ENCODE measurements around the gene MRPS12. TPM values are rescaled to one million over a fixed set of nuclear protein-coding genes. Genes with fewer than 3 reads are reported as not detected.

MRPS12 gene
- polyA plus RNA-seq, 2 of the 4 experiments (the other 2 are of a cell fraction) = 92.8 to 217 TPM

DNA sequence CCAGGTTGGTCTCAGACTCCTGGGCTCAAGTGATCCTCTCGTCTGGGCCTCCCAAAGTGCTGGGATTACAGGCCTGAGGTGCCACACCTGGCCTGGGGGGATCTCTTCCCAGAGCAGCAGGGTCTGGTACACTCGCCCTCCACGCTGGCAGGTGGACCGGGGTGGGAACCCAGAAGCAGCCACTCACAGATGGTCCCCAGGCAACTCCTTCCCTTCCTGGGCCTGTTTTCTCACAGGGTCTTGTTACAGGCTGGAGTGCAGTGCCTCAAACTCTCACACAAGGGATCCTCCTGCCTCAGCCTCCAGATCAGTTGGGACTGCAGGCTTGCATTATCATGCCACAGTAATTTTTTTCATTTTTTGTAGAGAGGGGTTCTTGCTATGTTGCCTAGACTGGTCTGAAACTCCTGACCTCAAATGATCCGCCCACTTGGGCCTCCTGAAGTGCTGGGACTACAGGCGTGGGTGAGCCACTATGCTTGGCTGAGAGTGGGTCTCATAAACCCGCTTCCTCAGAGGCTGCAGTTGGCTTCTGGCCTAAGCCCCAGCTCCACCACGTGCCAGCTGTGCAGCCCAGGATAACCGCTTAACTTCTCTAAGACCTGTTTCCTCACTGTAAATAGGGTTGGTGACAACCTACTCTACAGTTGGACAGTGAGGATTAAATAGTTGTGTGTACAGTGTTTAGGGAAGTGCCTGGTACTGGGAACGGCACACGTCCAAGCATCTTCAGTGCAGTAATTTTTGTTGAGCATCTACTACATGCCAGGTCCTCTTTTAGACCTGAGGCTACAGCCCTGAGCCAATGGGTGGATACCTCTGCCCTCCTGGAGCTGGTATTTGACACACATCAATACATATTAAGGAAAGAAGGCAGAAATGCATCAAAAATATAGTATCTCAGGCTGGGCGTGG lies 17.9 kb upstream of the MRPS12 start:
- FAIRE-seq (peak; percentile 90), ATAC-seq (peak; percentile 1 to 3; a peak in 3 of 6 replicates)
- CTCF ChIA-PET = interaction anchor here (0.7 to 5.7 kb wide), 14 partner anchors 9 to 679 kb away, joined by 3 to 56 read pairs (median 4); partner anchors contain the start of genes FAM98C, FBXO17, MRPS12 and NFKBIB

DNA sequence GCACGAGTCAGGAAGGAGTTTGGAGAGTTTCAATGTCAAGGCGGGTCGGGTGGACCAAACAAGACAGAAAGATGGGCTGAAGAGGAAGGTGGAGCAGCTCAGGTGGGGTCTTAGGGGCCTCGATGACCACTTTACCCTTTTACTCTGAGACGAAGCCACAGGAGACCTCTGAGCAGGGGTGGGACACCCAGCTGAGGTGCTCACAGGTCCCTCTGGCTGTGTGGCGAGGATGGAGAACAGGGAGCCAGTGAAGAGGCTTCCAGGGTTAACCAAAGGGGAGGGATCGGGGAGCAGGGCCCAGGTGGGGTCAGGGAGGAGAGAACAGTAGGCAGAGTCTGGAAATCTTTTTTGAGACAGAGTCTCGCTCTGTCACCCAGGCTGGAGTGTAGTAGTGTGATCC lies 16.8 kb upstream of the MRPS12 start:
- no peak for DNase-seq (ENCODE audit: low read depth in 1 of 2, low spot score in 1 of 2)
- CTCF ChIA-PET = interaction anchor here (0.6 to 5.7 kb wide), 18 partner anchors 8 to 511 kb away, joined by 3 to 56 read pairs (median 5); partner anchors contain the start of genes FAM98C, FBXO17, MRPS12 and NFKBIB
- Histone ChIP-seq H3K4me2 (no peak overlapping the region), H3K4me3 (no peak overlapping the region), H3K27ac (no peak overlapping the region), H3K9me3 (no peaks in the 10 kb centered on the region), H3K4me1 (0 out of 3 replicates have a peak, but pooled peaks cover 5% of the 10 kb centered on the region)
- POLR2A ChIA-PET = interaction anchor here (0.5 to 1.2 kb wide), 3 partner anchors 17 to 233 kb away, joined by 3 to 9 read pairs (median 3); partner anchors contain the start of genes MRPS12 and SARS2
- WGBS (ENCODE audit: missing lambda C conversion rate) = 88% methylated on average over 8 of the region's 8 CpGs
- ATAC-seq = no peak
- FAIRE-seq = no peak
- TF ChIP-seq NPAS2 (CRISPR knock-in tag; IDR thresholded peaks at IDR 0.05; ENCODE audit: borderline replicate concordance) (no peak), EHF (CRISPR knock-in tag; IDR thresholded peaks at IDR 0.05) (no peak), PBX3 (IDR thresholded peaks at IDR 0.05) (0 out of 2 replicates have a peak, but pooled peaks have one; percentile 35)

More for the DNA sequence above, 17.9 kb upstream of the MRPS12 start:
- Histone ChIP-seq H3K4me1 (0 out of 3 replicates have a peak, but pooled peaks cover 2% of the 10 kb centered on the region), H3K4me2 (no peak overlapping the region), H3K27ac (no peak overlapping the region), H3K9me3 (no peaks in the 10 kb centered on the region; the same call in 2 of the 3 replicates), H3K4me3 (no peak overlapping the region)
- 86% methylated on average over 12 of the region's 12 CpGs for WGBS (ENCODE audit: missing lambda C conversion rate)
- 0 out of 2 replicates have a peak, but pooled peaks have one; percentile 11 for TF ChIP-seq GATA3 (IDR thresholded peaks at IDR 0.05; ENCODE audit: borderline replicate concordance)
- TF ChIP-seq MAX (IDR thresholded peaks at IDR 0.05) = no peak
- POLR2A ChIA-PET = interaction anchor here (1.2 to 2.0 kb wide), 3 partner anchors 13 to 18 kb away, joined by 3 to 9 read pairs (median 9); partner anchors contain the start of genes MRPS12, NFKBIB, SARS2 and SIRT2
- no peak for DNase-seq (ENCODE audit: low read depth in 1 of 2, low spot score in 1 of 2)

GRCh38 chr19:38915329-38916321 lies 15.1 kb upstream of the MRPS12 start:
- CTCF ChIA-PET = interaction anchor here (0.5 to 5.7 kb wide), 22 partner anchors 8 to 513 kb away, joined by 3 to 56 read pairs (median 4); partner anchors contain the start of genes FAM98C, FBXO17, MRPS12 and NFKBIB
- Histone ChIP-seq H3K4me3 (no peak overlapping the region), H3K4me2 (no peak overlapping the region), H3K9me3 (no peaks in the 10 kb centered on the region), H3K27ac (no peak overlapping the region), H3K4me1 (0 out of 3 replicates have a peak, but pooled peaks cover 5% of the 10 kb centered on the region)
- ATAC-seq = no peak
- 87% methylated on average over 44 of the region's 44 CpGs for WGBS (ENCODE audit: missing lambda C conversion rate)
- POLR2A ChIA-PET = interaction anchor here (1.6 to 1.7 kb wide), 2 partner anchors 15 to 66 kb away, joined by 3 to 7 read pairs; partner anchors contain the start of genes HNRNPL, MRPS12 and SARS2
- TF ChIP-seq MAX (IDR thresholded peaks at IDR 0.05) (no peak), EHMT2 (IDR thresholded peaks at IDR 0.05; ENCODE audit: low read depth) (no peak)
- no peak for FAIRE-seq
- DNase-seq (ENCODE audit: low read depth in 1 of 2, low spot score in 1 of 2) = no peak

DNA sequence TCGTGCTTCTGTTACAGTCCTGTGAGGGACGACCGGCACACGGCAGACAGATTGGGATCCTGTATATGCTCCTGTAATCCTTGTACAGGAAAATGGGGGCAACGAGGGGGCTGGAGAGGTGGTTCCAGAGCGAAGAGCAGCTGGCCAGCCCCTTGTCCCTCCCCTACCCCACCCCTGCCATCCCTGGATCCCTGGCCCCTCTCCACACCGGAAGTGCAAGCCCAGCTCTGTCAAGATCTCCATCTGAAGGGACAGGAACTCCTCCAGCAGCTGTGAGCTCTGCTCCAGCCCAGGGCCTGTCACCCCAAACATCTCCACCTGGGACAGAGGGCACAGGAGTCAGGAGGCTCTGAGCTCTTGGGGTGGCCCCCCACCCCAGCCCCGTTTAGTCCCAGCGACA lies 13.2 kb upstream of the MRPS12 start:
- POLR2A ChIA-PET = interaction anchor here (0.7 to 4.0 kb wide), 2 partner anchors 13 to 514 kb away, joined by 3 to 20 read pairs; partner anchors contain the start of genes FAM98C, MRPS12 and SARS2
- FAIRE-seq = no peak

More for the DNA sequence above, 13.2 kb upstream of the MRPS12 start:
- H3K4me2 ChIP-seq = no peak overlapping the region
- no peak overlapping the region for H3K4me3 ChIP-seq
- CTCF ChIA-PET = interaction anchor here (0.7 to 4.1 kb wide), 23 partner anchors 10 to 515 kb away, joined by 3 to 105 read pairs (median 4); partner anchors contain the start of genes FAM98C, HNRNPL, MRPS12 and SARS2
- DNase-seq (ENCODE audit: low read depth in 1 of 2, low spot score in 1 of 2) = no peak
- WGBS (ENCODE audit: missing lambda C conversion rate) = 79% methylated on average over 9 of the region's 9 CpGs
- ATAC-seq = peak; percentile 3 to 13; a peak in 4 of 6 replicates
- peak overlapping the region in 1 of 2 experiments; percentile 14; a peak in 1 of 6 replicates for H3K27ac ChIP-seq
- TF ChIP-seq RARB (CRISPR knock-in tag; IDR thresholded peaks at IDR 0.05) (no peak), EP300 (IDR thresholded peaks at IDR 0.05) (no peak), TP53 (CRISPR knock-in tag; IDR thresholded peaks at IDR 0.05) (no peak), MAX (IDR thresholded peaks at IDR 0.05) (no peak), JUN (IDR thresholded peaks at IDR 0.05) (no peak; a peak in 1 of 5 replicates), EHF (CRISPR knock-in tag; IDR thresholded peaks at IDR 0.05) (no peak), ESRRA (IDR thresholded peaks at IDR 0.05; ENCODE audit: borderline replicate concordance, low read length) (no peak), ZSCAN20 (CRISPR knock-in tag; IDR thresholded peaks at IDR 0.05) (no peak), MAFK (IDR thresholded peaks at IDR 0.05; ENCODE audit: partially characterized antibody) (no peak), NR3C1 (IDR thresholded peaks at IDR 0.05) (no peak), CEBPB (IDR thresholded peaks at IDR 0.05) (no peak), PBX3 (IDR thresholded peaks at IDR 0.05) (no peak), CHD2 (IDR thresholded peaks at IDR 0.05; ENCODE audit: low read length, partially characterized antibody) (no peak)
- no peaks in the 10 kb centered on the region for H3K9me3 ChIP-seq
- 0 out of 3 replicates have a peak, but pooled peaks cover 5% of the 10 kb centered on the region for H3K4me1 ChIP-seq
